Hematopoietic multipotent progenitor cell treated with erythropoietin and hydrocortisone succinate and interleukin-3 and kit ligand, for 6 days (in vitro differentiated cells): Measurements from ENCODE around the gene SLC37A3.
"Not testable (repeated sequence)": the region's sequence is repeated elsewhere in the genome, so short reads cannot be mapped to it uniquely, and the experiment has no call there.

Experiments
- DNase-seq: peaks from one replicate; pipeline ENCODE4 v3.0.0-alpha.2; 2015

Gene SLC37A3

GRCh38 chr7:140345426-140345825, 52.9 kb downstream of the SLC37A3 start:
- DNase-seq, result no peak

- DNase-seq, result peak; percentile 78
These were observed 55.4 kb downstream of the SLC37A3 start for GRCh38 chr7:140342727-140343514.

GRCh38 chr7:140338959-140339358, 59.4 kb downstream of the SLC37A3 start:
- not testable (repeated sequence) for DNase-seq

- no peak for DNase-seq
These were observed 63.8 kb downstream of the SLC37A3 start for GRCh38 chr7:140334341-140335057.

GRCh38 chr7:140333686-140334085, 64.6 kb downstream of the SLC37A3 start:
- DNase-seq, result no peak

- DNase-seq, result no peak
These were observed 65.1 kb downstream of the SLC37A3 start for GRCh38 chr7:140333223-140333622.

GRCh38 chr7:140330595-140330994, 67.7 kb downstream of the SLC37A3 start:
- DNase-seq, result no peak

- no peak for DNase-seq
These were observed 68.2 kb downstream of the SLC37A3 start for GRCh38 chr7:140330128-140330527.

- no peak for DNase-seq
These were observed 71.1 kb downstream of the SLC37A3 start for GRCh38 chr7:140327261-140327661.

GRCh38 chr7:140326116-140326928, 72.0 kb downstream of the SLC37A3 start:
- peak; percentile 89 for DNase-seq

GRCh38 chr7:140325600-140325999, 72.7 kb downstream of the SLC37A3 start:
- no peak for DNase-seq

GRCh38 chr7:140324714-140325113, 73.6 kb downstream of the SLC37A3 start:
- DNase-seq, result no peak

GRCh38 chr7:140322759-140323158, 75.6 kb downstream of the SLC37A3 start:
- DNase-seq, result peak; percentile 96

- DNase-seq, result not testable (repeated sequence)
These were observed 78.3 kb downstream of the SLC37A3 start for GRCh38 chr7:140320078-140320477.

GRCh38 chr7:140317999-140318398, 80.3 kb downstream of the SLC37A3 start:
- DNase-seq, result no peak

- DNase-seq, result peak; percentile 87
These were observed 80.7 kb downstream of the SLC37A3 start for GRCh38 chr7:140317597-140317996.

- DNase-seq, result no peak
These were observed 82.1 kb downstream of the SLC37A3 start for GRCh38 chr7:140316165-140316661.

GRCh38 chr7:140315498-140316164, 82.7 kb downstream of the SLC37A3 start:
- DNase-seq, result no peak

GRCh38 chr7:140314573-140315480, 83.5 kb downstream of the SLC37A3 start:
- no peak for DNase-seq

- no peak for DNase-seq
These were observed 86.0 kb downstream of the SLC37A3 start for GRCh38 chr7:140312141-140312846.

GRCh38 chr7:140311128-140311527, 87.2 kb downstream of the SLC37A3 start:
- DNase-seq, result not testable (repeated sequence)
